ENCODE data around the gene POLR2L. TPM values are rescaled to one million over a fixed set of nuclear protein-coding genes. Genes with fewer than 3 reads are reported as not detected.
A peak's percentile ranks its signal among the peaks of the same experiment; 100 is the strongest.

Gene POLR2L
- total and polyA plus RNA-seq, 10 donors, result 24.6 to 131 (median 66.2) TPM

DNA sequence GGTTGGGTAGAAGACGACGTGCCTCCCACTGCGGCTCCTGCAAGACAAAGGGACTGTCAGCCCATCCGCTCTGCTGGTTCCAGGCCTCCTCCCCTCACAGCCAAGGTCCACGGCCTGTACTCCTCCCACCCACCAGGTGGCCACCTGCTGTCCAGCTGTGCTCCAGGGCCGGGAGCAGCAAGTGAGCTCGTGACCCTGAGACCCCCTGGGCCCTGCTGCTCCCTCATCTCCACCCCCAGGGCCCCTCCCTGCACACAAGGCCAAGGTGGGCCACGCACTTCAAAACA is 27.7 kb upstream of the POLR2L start:
- peak overlapping the region in 2 of 8 donors; percentile 9 to 27 for H3K27ac ChIP-seq
- no peak for DNase-seq
- intact Hi-C loops (cut with DNase I; ENCODE audit: low total_unique reads), result no loop called here
- peaks cover 0 to 64% (median 31%) of the 10 kb centered on the region in 6 donors for H3K36me3 ChIP-seq
- 43 to 86% (median 81%) methylated on average over 4 to 8 of the region's 8 CpGs for WGBS, 5 donors
- peak in 2 of 3 donors; percentile 36 to 45 for TF ChIP-seq POLR2AphosphoS5 (IDR thresholded peaks at IDR 0.05)
- TF ChIP-seq, protein P1, sequence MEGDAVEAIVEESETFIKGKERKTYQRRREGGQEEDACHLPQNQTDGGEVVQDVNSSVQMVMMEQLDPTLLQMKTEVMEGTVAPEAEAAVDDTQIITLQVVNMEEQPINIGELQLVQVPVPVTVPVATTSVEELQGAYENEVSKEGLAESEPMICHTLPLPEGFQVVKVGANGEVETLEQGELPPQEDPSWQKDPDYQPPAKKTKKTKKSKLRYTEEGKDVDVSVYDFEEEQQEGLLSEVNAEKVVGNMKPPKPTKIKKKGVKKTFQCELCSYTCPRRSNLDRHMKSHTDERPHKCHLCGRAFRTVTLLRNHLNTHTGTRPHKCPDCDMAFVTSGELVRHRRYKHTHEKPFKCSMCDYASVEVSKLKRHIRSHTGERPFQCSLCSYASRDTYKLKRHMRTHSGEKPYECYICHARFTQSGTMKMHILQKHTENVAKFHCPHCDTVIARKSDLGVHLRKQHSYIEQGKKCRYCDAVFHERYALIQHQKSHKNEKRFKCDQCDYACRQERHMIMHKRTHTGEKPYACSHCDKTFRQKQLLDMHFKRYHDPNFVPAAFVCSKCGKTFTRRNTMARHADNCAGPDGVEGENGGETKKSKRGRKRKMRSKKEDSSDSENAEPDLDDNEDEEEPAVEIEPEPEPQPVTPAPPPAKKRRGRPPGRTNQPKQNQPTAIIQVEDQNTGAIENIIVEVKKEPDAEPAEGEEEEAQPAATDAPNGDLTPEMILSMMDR (IDR thresholded peaks at IDR 0.05 in 8 of 11, conservative IDR thresholded peaks at IDR 0.05 in 3 of 11), result no peak
- TF ChIP-seq POLR2A (IDR thresholded peaks at IDR 0.05), result no peak
- peaks cover 0 to 43% (median 12%) of the 10 kb centered on the region in 6 donors for H3K4me1 ChIP-seq
- H3K9me3 ChIP-seq, result no peaks in the 10 kb centered on the region
- no peaks in the 10 kb centered on the region for H3K27me3 ChIP-seq (replicated peaks in 1 of 7)
- H3K4me3 ChIP-seq, result no peak overlapping the region

DNA sequence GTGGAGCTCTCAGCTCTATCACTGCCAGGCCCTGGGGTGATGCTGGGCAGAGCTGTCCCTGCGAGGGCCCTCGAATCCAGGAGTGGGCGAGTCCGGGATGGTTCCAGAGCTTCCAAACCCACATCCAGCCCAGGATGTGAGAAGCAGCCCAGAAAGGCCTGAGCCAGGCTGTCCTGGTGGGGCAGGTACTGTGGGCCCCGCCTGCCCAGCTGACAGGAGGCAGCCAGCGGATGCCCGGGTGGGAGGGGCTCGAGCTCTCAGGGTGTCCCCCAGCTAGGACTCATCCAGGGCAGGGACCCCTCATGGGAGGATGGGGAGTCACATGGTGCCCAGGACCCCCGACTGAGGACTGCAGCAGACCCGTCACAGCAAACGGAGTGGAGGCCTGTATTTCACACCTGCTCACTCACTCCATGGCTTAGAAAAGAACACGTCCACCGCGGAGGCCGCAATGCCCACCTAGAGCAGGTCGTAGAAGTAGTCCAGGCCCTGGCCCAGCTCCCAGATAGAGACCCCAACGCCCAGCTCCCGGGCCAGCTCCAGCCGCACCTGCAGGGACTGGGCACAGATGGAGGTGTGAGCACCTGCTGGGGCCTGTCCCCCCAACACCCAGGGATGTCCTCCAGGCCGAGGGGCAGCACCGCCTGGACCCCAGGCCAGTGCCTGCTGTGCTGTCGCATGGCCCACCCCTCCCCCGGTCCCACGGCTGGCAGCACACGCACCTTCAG is 27.2 kb upstream of the POLR2L start:
- no peaks in the 10 kb centered on the region for H3K9me3 ChIP-seq
- 90 to 97% (median 92%) methylated on average over 4 to 25 of the region's 25 CpGs for WGBS, 5 donors
- no peaks in the 10 kb centered on the region for H3K27me3 ChIP-seq (replicated peaks in 1 of 7)
- intact Hi-C loops (cut with DNase I; ENCODE audit: low total_unique reads), result no loop called here
- no peak for DNase-seq
- peaks cover 0 to 61% (median 28%) of the 10 kb centered on the region in 6 donors for H3K36me3 ChIP-seq
- TF ChIP-seq POLR2AphosphoS5 (IDR thresholded peaks at IDR 0.05), result peak in 1 of 3 donors; percentile 48
- no peak for TF ChIP-seq POLR2A (IDR thresholded peaks at IDR 0.05)
- no peak overlapping the region for H3K4me3 ChIP-seq
- H3K4me1 ChIP-seq, result peaks cover 0 to 39% (median 12%) of the 10 kb centered on the region in 6 donors
- peak overlapping the region in 1 of 8 donors; percentile 9 for H3K27ac ChIP-seq

DNA sequence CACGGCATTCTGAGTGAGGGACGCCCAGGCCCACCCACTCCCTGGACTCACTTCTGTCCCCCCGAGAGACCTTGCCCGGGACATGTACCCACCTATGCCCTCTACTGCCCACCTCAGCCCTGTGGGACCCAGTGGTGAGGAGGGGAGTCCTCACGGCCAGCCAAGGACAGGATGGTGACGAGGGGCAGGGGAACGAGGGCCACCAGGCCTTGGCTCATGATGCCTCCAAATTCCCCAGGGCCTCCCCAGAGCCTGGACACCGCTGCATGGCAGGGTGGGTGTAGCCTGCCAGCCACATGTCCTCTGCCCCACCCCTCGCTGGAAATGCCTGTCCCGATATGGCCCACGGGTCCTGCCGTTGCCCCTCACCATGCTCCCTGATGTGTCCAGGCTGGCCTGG is 26.5 kb upstream of the POLR2L start:
- H3K4me1 ChIP-seq, result peaks cover 0 to 37% (median 12%) of the 10 kb centered on the region in 6 donors
- no peak for DNase-seq
- TF ChIP-seq POLR2AphosphoS5 (IDR thresholded peaks at IDR 0.05) (peak in 2 of 3 donors; percentile 48 to 66), POLR2A (IDR thresholded peaks at IDR 0.05) (no peak)
- TF ChIP-seq, protein P1 (IDR thresholded peaks at IDR 0.05 in 8 of 11, conservative IDR thresholded peaks at IDR 0.05 in 3 of 11), result no peak
- no peaks in the 10 kb centered on the region for H3K9me3 ChIP-seq
- no peaks in the 10 kb centered on the region for H3K27me3 ChIP-seq (replicated peaks in 1 of 7)
- WGBS, 5 donors, result 75 to 88% (median 86%) methylated on average over 10 to 12 of the region's 12 CpGs
- H3K36me3 ChIP-seq, result peaks cover 0 to 63% (median 26%) of the 10 kb centered on the region in 6 donors
- intact Hi-C loops (cut with DNase I; ENCODE audit: low total_unique reads), result no loop called here
- no peak overlapping the region for H3K4me3 ChIP-seq
- peak overlapping the region in 1 of 8 donors; percentile 34 for H3K27ac ChIP-seq

DNA sequence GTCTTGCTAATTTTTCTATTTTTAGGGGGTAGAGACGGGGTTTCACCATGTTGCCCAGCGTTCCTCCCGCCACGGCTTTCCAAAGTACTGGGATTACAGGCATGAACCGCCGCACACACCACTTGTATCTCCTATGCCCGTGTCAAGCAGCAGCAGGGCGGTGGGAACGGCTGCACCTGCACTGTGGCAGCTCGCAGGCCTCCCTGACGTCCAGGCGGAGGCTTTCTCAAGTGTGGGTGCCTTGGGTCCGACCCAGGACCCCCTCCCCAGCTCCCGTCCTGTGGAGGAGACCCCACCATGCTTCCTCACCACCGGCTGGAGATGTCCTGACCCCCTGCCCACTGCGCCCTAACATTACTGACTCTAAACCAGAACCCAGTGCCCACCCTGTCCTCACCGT is 26.1 kb upstream of the POLR2L start:
- H3K27me3 ChIP-seq (replicated peaks in 1 of 7), result no peaks in the 10 kb centered on the region
- 90 to 92% (median 91%) methylated on average over 15 to 17 of the region's 17 CpGs for WGBS, 5 donors
- no peak overlapping the region for H3K4me3 ChIP-seq
- TF ChIP-seq POLR2A (IDR thresholded peaks at IDR 0.05) (no peak), POLR2AphosphoS5 (IDR thresholded peaks at IDR 0.05) (no peak)
- TF ChIP-seq, protein P1 (IDR thresholded peaks at IDR 0.05 in 8 of 11, conservative IDR thresholded peaks at IDR 0.05 in 3 of 11), result no peak
- intact Hi-C loops (cut with DNase I; ENCODE audit: low total_unique reads), result no loop called here
- H3K9me3 ChIP-seq, result no peaks in the 10 kb centered on the region
- H3K4me1 ChIP-seq, result peaks cover 0 to 34% (median 10%) of the 10 kb centered on the region in 6 donors
- no peak for DNase-seq
- H3K27ac ChIP-seq, result peak overlapping the region in 1 of 8 donors; percentile 34
- H3K36me3 ChIP-seq, result peaks cover 0 to 65% (median 26%) of the 10 kb centered on the region in 6 donors

Measured in spleen (tissue), 11 donors.